Activated CD4-positive, alpha-beta T cell treated with anti-CD3 and anti-CD28 coated beads, Interleukin-10, Interleukin-2, amounts not matched to agents 100 ng/mL and 50 ng/mL, durations not matched to agents 16 hours and 8 hours (primary cell): ENCODE data around the gene CD6.
"Not testable (repeated sequence)": the region's sequence is repeated elsewhere in the genome, so short reads cannot be mapped to it uniquely, and the experiment has no call there.

ENCODE experiments used
- DNase-seq: peaks from one replicate; pipeline ENCODE4 v3.0.0-alpha.2; 2020

CD6 gene

GRCh38 chr11:61058583-61059259, 87.2 kb downstream of the CD6 start:
- no peak for DNase-seq

- no peak for DNase-seq
These were observed 87.8 kb downstream of the CD6 start for GRCh38 chr11:61059260-61059752.

DNA sequence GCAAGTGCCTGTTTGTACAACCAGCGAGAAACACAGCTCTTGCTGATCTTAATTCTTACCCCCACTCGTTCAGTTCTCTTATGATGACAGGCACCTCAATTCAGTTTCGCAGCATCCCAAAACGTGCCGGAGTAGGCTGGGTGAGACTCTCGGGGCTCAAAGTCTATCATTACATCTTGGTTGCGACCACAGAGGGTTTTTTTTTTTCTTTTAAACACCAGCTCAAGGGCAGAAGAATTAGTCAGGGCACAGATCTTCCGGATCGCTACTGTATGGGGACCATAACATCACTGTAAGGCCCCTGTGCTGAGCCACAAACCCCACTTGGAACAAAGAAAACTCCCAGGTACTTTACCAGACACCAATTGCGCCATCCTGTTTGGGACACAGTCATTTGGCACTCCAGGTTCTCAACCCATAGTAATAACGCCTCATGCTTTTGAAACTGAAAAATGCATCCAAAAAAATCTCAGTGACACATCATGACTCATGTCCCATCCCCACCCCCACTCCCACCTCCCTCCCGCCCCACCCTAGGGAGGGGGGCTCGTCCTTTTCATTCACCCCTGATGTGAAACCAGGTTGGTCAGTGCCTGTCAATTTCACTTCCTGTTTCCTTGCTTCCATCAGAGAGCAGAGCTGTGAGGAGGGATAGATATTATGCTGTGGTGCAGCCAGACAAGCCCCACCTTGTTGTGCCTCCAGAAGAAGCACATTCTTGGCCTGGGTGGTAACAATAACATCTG, 89.8 kb downstream of the CD6 start:
- DNase-seq, result peak; percentile 98

GRCh38 chr11:61062181-61062930, 90.9 kb downstream of the CD6 start:
- no peak for DNase-seq

- not testable (repeated sequence) for DNase-seq
These were observed 93.8 kb downstream of the CD6 start for GRCh38 chr11:61065236-61065635.

GRCh38 chr11:61065955-61066638, 94.6 kb downstream of the CD6 start:
- peak; percentile 88 for DNase-seq

- no peak for DNase-seq
These were observed 95.2 kb downstream of the CD6 start for GRCh38 chr11:61066645-61067044.

DNA sequence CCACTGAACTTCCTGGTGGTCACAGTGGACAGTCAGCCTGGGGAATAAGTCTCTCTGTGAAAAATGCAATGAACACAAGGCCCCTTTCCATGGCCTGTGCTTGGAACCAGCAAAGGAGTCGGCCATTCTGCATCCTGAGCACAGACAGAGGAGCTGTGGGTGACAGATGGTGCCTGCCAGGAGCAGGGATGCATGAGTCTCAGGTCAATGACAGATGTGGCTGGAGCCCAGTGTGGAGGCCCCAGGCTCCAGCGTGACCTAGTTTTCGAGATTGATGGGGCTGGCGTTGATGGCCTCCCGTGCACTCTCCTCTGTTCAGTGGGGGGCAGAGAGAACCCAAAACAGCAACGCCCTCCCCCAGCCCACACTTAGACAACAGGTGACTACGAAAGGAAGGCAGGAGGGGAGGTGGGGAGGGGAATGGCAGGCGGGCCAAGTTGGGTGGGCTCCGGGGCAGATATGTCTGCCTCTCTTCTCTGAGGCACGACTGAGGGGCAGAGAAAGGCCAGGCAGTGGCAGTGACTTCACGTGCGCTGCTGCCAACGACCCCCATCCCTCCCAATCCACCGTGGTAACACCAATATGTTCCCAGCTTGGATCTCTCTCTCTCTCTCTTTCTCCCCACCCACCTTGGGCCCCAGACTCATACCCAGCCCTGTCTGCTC, 96.4 kb downstream of the CD6 start:
- DNase-seq, result no peak

- no peak for DNase-seq
These were observed 97.1 kb downstream of the CD6 start for GRCh38 chr11:61068581-61068980.

DNA sequence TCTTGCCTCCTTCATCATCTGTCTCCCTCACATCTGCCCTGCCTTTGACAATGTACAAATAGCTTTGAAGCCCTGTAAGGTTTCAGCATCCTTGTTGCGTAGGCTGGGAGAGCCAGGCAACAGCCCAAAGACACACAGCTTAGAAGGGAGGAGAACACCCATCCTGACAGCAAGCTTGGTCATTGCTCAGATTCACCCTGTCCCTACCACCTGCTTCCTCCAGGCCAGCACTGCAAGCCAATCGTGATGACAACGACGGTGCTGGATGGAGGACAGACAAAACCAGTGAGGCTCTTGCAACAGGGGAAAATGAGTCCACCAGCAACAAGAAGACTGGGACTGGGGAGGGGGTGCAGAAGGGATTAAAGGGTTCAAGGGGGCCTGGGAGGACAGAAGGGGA, 97.9 kb downstream of the CD6 start:
- no peak for DNase-seq
